Neural cell (in vitro differentiated cells): ENCODE measurements around the gene ACO2.

Experiments
- EP300 ChIP-seq: fragments of 450-650 bp; conservative IDR thresholded peaks from 2 replicates; pipeline ENCODE4 v1.6.1; 2014; ENCODE audit warnings: antibody characterized with exemption, mild to moderate bottlenecking, moderate library complexity; ENCODE audit not compliant: poor library complexity, severe bottlenecking
- SMC3 ChIP-seq: fragments of 450-650 bp; conservative IDR thresholded peaks from 2 replicates; pipeline ENCODE4 v1.6.1; 2014; ENCODE audit warnings: antibody characterized with exemption, mild to moderate bottlenecking, moderate library complexity; ENCODE audit not compliant: poor library complexity
- TF ChIP-seq, protein P1 (sequence below): fragments of 450-650 bp; IDR thresholded peaks from 2 replicates; pipeline ENCODE4 v1.5.1; 2014; ENCODE audit warnings: antibody characterized with exemption, mild to moderate bottlenecking, moderate library complexity; ENCODE audit not compliant: poor library complexity, severe bottlenecking

DNA sequence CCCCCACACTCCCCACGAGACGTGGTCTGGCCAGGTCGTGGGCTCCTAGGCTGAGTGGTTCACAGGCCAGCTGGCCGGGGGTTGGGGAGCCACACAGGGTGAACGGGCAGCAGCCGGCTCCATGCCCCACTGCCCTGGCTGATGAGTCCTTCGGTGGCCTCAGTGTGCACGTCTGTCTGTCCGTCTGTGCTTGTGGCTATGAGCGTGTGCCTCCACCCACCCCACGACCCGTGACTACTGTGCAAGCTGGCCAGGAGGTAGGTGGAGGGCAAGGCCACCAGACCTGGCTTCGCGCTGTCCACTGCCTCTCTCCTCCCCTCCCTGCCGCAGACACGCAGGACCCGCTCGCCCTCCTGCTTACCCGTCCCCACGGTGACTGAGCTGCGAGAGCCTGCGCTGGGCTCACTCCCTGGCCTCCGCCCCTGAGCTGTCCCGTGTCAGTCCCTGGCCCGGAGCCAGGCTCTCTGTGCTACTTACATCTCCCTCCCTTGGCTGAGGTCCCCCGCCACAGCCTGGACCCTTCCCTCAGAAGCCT, 106.0 kb downstream of the ACO2 start:
- TF ChIP-seq, protein P1, sequence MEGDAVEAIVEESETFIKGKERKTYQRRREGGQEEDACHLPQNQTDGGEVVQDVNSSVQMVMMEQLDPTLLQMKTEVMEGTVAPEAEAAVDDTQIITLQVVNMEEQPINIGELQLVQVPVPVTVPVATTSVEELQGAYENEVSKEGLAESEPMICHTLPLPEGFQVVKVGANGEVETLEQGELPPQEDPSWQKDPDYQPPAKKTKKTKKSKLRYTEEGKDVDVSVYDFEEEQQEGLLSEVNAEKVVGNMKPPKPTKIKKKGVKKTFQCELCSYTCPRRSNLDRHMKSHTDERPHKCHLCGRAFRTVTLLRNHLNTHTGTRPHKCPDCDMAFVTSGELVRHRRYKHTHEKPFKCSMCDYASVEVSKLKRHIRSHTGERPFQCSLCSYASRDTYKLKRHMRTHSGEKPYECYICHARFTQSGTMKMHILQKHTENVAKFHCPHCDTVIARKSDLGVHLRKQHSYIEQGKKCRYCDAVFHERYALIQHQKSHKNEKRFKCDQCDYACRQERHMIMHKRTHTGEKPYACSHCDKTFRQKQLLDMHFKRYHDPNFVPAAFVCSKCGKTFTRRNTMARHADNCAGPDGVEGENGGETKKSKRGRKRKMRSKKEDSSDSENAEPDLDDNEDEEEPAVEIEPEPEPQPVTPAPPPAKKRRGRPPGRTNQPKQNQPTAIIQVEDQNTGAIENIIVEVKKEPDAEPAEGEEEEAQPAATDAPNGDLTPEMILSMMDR, result no peak
- no peak for TF ChIP-seq EP300
- TF ChIP-seq SMC3, result no peak
